Fibroblast of lung (primary cell): ENCODE results near the gene DNAJB12.
"Not testable (repeated sequence)": the region's sequence is repeated elsewhere in the genome, so short reads cannot be mapped to it uniquely, and the experiment has no call there.

Experiments
- CTCF ChIP-seq, 2 donors: IDR thresholded peaks in 1 of 2; conservative IDR thresholded peaks in 1 of 2; 1 replicate in 1 of 2; 2 replicates in 1 of 2; pipeline ENCODE4 v1.5.1; 2011 to 2012; ENCODE audit warnings: low read length in 2 of 2, control low read depth in 1 of 2, inconsistent platforms in 1 of 2, low read depth in 1 of 2, mild to moderate bottlenecking in 1 of 2
- EZH2 ChIP-seq: IDR thresholded peaks from 2 replicates; pipeline ENCODE4 v1.5.1; 2012; ENCODE audit warnings: low read length, control low read depth, mild to moderate bottlenecking; ENCODE audit errors: missing control alignments

GRCh38 chr10:72307711-72308110 lies 47.0 kb downstream of the DNAJB12 start:
- TF ChIP-seq CTCF (conservative IDR thresholded peaks at IDR 0.05 in 1 of 2, IDR thresholded peaks at IDR 0.05 in 1 of 2; ENCODE audit: low read depth in 1 of 2, low read length in 2 of 2); EZH2: not testable (repeated sequence)
